ENCODE results near the gene ACAP2. TPM values are rescaled to one million over a fixed set of nuclear protein-coding genes. Genes with fewer than 3 reads are reported as not detected.
"Not testable (repeated sequence)": the region's sequence is repeated elsewhere in the genome, so short reads cannot be mapped to it uniquely, and the experiment has no call there.

The ACAP2 gene
- total RNA-seq, 1 donor, result 143 TPM

DNA sequence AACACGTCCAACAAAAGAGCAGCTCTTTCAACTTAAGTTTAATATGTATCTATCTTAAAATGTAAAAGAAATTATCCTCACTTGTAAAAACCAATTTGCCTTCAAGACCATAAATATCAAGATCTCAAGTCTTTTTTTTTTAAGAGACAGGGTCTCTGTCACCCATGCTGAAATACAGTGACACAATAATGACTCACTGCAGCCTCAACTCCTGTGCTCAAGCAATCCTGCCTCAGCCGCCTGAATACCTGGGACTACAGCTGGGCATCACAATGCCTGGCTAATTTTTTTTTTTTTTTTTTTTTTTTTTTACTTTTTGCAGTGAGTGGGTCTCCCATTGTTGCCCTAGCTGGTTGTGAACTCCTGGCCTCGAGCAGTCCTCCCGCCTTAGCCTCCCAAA is 26.0 kb downstream of the ACAP2 start:
- Histone ChIP-seq H3K4me1 (ENCODE audit: insufficient read depth, low read length) (peaks cover 28% of the 10 kb centered on the region), H3K9me3 (ENCODE audit: low read depth, low read length) (no peaks in the 10 kb centered on the region), H3K4me3 (ENCODE audit: low read length) (no peak overlapping the region), H3K27me3 (ENCODE audit: insufficient read depth, low read length) (no peaks in the 10 kb centered on the region)

GRCh38 chr3:195411836-195412235 is 31.0 kb downstream of the ACAP2 start:
- Histone ChIP-seq H3K4me1 (ENCODE audit: insufficient read depth, low read length) (peaks cover 45% of the 10 kb centered on the region), H3K27me3 (ENCODE audit: insufficient read depth, low read length) (no peaks in the 10 kb centered on the region), H3K9me3 (ENCODE audit: low read depth, low read length) (no peaks in the 10 kb centered on the region), H3K4me3 (ENCODE audit: low read length) (no peak overlapping the region)

- Histone ChIP-seq H3K4me1 (ENCODE audit: insufficient read depth, low read length) (peaks cover 52% of the 10 kb centered on the region), H3K9me3 (ENCODE audit: low read depth, low read length) (no peaks in the 10 kb centered on the region), H3K4me3 (ENCODE audit: low read length) (no peak overlapping the region), H3K27me3 (ENCODE audit: insufficient read depth, low read length) (no peaks in the 10 kb centered on the region)
These were observed 32.3 kb downstream of the ACAP2 start for GRCh38 chr3:195410546-195410945.

- Histone ChIP-seq H3K4me3 (ENCODE audit: low read length) (no peak overlapping the region), H3K27me3 (ENCODE audit: insufficient read depth, low read length) (no peaks in the 10 kb centered on the region), H3K9me3 (ENCODE audit: low read depth, low read length) (no peaks in the 10 kb centered on the region), H3K4me1 (ENCODE audit: insufficient read depth, low read length) (peaks cover 61% of the 10 kb centered on the region)
These were observed 35.0 kb downstream of the ACAP2 start for GRCh38 chr3:195407531-195408409.

DNA sequence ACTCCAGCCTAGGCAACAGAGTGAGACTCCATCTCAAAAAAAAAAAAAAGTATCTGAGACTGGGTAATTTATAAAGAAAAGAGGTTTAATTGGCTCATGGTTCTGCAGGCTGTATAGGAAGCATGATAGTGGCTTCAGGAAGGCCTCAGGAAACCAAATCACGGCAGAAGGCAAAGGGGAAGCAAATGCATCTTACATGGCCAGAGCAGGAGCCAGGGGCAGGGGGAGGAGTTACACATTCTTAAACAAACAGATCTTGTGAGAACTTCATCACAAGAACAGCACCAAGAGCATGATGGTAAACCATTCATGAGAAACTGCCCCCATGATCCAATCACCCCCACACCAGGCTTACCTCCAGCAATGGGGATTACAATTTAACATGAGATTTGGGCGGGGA is 37.2 kb downstream of the ACAP2 start:
- no peak overlapping the region for H3K4me3 ChIP-seq (ENCODE audit: low read length)
- no peaks in the 10 kb centered on the region for H3K27me3 ChIP-seq (ENCODE audit: insufficient read depth, low read length)
- H3K9me3 ChIP-seq (ENCODE audit: low read depth, low read length), result no peaks in the 10 kb centered on the region
- H3K4me1 ChIP-seq (ENCODE audit: insufficient read depth, low read length), result peaks cover 59% of the 10 kb centered on the region

GRCh38 chr3:195403841-195404408 is 38.9 kb downstream of the ACAP2 start:
- no peak overlapping the region for H3K4me3 ChIP-seq (ENCODE audit: low read length)
- H3K9me3 ChIP-seq (ENCODE audit: low read depth, low read length), result no peaks in the 10 kb centered on the region
- H3K4me1 ChIP-seq (ENCODE audit: insufficient read depth, low read length), result peaks cover 45% of the 10 kb centered on the region
- H3K27me3 ChIP-seq (ENCODE audit: insufficient read depth, low read length), result no peaks in the 10 kb centered on the region

DNA sequence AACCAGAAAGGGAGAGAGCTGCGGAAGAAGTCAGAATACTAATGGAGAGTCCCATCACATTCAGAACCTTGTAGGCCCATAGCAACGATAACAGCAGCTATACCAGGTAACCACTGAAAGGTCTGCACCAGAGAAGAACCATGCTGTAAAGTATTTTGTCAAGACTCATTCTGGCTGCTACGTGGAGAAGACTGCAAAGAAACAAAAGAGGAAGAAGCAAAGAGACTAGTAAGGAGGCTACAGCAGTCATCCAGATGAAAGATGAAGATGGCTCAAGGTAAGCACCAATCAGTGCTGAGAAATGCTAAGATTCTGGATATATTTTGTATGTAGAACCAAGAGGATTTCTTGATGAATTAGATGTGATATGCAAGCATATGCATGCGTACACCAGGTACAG is 39.6 kb downstream of the ACAP2 start:
- peaks cover 42% of the 10 kb centered on the region for H3K4me1 ChIP-seq (ENCODE audit: insufficient read depth, low read length)
- H3K9me3 ChIP-seq (ENCODE audit: low read depth, low read length), result no peaks in the 10 kb centered on the region
- H3K4me3 ChIP-seq (ENCODE audit: low read length), result no peak overlapping the region
- H3K27me3 ChIP-seq (ENCODE audit: insufficient read depth, low read length), result no peaks in the 10 kb centered on the region

DNA sequence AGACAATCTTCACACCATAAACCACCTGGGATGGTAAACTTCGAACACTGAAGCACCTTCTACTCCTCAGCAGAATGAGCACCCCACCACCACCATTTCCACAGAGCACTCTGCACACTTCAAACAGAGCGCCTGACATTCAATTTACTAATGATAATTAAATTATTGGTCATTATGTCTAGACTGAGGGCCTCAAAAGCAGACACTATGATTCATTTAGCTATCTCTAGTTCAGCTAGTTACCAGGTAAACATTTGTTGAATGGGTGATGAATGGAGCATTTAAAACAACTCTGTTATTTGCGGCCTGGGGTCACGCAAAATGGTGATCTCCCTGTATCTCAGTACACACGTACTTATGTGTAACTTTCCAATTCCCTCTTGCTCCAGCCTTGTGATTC is 40.9 kb downstream of the ACAP2 start:
- Histone ChIP-seq H3K9me3 (ENCODE audit: low read depth, low read length) (no peaks in the 10 kb centered on the region), H3K4me3 (ENCODE audit: low read length) (no peak overlapping the region), H3K27me3 (ENCODE audit: insufficient read depth, low read length) (no peaks in the 10 kb centered on the region), H3K4me1 (ENCODE audit: insufficient read depth, low read length) (peaks cover 36% of the 10 kb centered on the region)

DNA sequence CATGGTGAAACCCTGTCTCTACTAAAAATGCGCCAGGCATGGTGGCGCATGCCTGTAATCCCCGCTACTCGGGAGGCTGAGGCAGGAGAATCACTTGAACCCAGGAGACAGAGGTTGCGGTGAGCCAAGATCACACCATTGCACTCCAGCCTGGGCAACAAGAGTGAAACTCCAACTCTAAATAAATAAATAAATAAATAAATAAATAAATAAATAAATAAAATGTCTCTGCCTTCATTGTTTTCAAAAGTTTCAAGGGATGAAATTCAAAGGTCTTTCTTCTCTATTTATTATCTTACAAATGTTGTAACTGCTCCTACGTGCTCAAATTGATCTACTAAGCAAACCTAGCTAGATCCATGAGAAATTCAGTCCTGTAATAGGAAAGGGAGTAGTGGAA is 44.4 kb downstream of the ACAP2 start:
- peaks cover 36% of the 10 kb centered on the region for H3K4me1 ChIP-seq (ENCODE audit: insufficient read depth, low read length)
- not testable (repeated sequence) for H3K4me3 ChIP-seq (ENCODE audit: low read length); H3K27me3 ChIP-seq (ENCODE audit: insufficient read depth, low read length); H3K9me3 ChIP-seq (ENCODE audit: low read depth, low read length)

DNA sequence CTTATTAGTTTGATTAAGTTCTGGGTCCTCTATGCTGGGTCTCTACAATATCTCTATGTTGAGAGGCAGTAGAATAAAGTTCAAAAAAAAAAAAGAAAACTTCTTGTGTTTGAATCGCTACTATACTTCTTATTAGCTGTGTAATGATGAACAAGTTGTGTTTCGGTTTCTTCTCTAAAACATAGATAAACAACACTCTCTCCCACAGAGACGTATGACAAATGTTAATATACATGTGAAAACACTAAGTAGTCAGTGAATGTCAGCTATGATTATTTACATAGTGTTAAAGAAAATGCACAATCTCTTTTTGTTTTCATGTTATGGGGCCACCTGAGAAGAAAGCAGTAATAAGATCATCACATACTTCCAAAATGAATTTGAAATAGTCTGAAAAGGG is 45.3 kb downstream of the ACAP2 start:
- Histone ChIP-seq H3K4me3 (ENCODE audit: low read length) (no peak overlapping the region), H3K27me3 (ENCODE audit: insufficient read depth, low read length) (no peaks in the 10 kb centered on the region), H3K4me1 (ENCODE audit: insufficient read depth, low read length) (peaks cover 34% of the 10 kb centered on the region), H3K9me3 (ENCODE audit: low read depth, low read length) (no peaks in the 10 kb centered on the region)

GRCh38 chr3:195395208-195395816 is 47.5 kb downstream of the ACAP2 start:
- Histone ChIP-seq H3K4me3 (ENCODE audit: low read length) (no peak overlapping the region), H3K4me1 (ENCODE audit: insufficient read depth, low read length) (peaks cover 28% of the 10 kb centered on the region), H3K9me3 (ENCODE audit: low read depth, low read length) (no peaks in the 10 kb centered on the region), H3K27me3 (ENCODE audit: insufficient read depth, low read length) (no peaks in the 10 kb centered on the region)

DNA sequence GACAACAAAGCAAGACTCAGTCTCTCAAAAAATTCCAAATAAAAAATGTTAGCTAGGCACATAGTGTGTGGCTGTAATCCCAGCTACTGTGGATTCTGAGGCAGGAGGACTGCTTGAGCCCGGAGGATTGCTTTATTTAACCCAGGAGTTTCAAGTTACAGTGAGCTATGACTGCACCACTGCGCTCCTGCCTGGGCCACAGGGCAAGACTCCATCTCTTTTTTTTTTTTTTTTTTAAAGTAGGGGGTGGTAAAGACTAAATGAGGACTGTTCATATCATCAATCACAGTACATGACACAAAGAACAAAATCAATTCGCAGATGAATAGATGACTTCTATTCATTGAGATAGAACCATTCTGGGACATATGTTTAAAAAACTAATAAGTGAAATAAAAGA is 48.1 kb downstream of the ACAP2 start:
- Histone ChIP-seq H3K4me3 (ENCODE audit: low read length) (no peak overlapping the region), H3K4me1 (ENCODE audit: insufficient read depth, low read length) (peaks cover 28% of the 10 kb centered on the region), H3K27me3 (ENCODE audit: insufficient read depth, low read length) (no peaks in the 10 kb centered on the region), H3K9me3 (ENCODE audit: low read depth, low read length) (no peaks in the 10 kb centered on the region)

- Histone ChIP-seq H3K27me3 (ENCODE audit: insufficient read depth, low read length) (no peaks in the 10 kb centered on the region), H3K9me3 (ENCODE audit: low read depth, low read length) (no peaks in the 10 kb centered on the region), H3K4me3 (ENCODE audit: low read length) (no peak overlapping the region), H3K4me1 (ENCODE audit: insufficient read depth, low read length) (peaks cover 28% of the 10 kb centered on the region)
These were observed 48.8 kb downstream of the ACAP2 start for GRCh38 chr3:195394024-195394423.

DNA sequence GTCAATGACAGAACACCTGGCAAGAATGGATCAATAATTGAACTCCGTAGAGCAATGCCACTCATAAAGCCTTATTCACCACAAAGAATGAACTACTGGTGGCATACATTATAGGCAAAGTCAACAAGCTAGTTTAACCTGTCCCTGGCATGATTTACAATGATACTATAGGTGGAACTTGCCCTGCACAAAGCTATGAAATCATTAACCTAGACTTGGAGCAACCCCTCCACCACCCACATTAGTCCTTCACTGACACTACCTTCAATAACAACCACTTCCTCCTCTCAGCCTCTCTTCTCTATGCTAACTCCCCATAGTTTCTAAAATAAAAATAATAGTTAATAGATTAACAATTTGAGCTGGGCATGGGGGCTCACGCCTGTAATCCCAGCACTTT is 54.4 kb downstream of the ACAP2 start:
- no peaks in the 10 kb centered on the region for H3K9me3 ChIP-seq (ENCODE audit: low read depth, low read length)
- H3K4me3 ChIP-seq (ENCODE audit: low read length), result no peak overlapping the region
- H3K4me1 ChIP-seq (ENCODE audit: insufficient read depth, low read length), result peaks cover 10% of the 10 kb centered on the region
- no peaks in the 10 kb centered on the region for H3K27me3 ChIP-seq (ENCODE audit: insufficient read depth, low read length)

DNA sequence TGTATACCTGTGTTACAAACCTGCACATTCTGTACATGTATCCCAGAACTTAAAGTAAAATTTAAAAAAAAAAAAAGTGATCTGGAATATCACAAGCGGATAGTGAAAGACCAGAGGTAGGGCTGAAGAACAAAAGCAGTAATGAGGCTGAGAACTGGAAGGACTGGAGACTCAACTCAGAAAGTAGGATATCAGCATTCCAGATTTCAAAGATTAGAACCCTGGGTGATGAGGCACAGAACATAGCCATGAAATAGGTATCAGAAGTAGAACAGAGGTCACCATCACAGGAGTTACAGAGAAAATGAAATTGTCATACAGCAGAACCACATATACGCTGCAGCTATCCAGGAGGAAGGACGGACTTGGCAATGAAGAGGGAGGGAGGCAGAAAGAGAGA is 56.1 kb downstream of the ACAP2 start:
- Histone ChIP-seq H3K4me1 (ENCODE audit: insufficient read depth, low read length) (peaks cover 7% of the 10 kb centered on the region), H3K9me3 (ENCODE audit: low read depth, low read length) (no peaks in the 10 kb centered on the region), H3K27me3 (ENCODE audit: insufficient read depth, low read length) (no peaks in the 10 kb centered on the region), H3K4me3 (ENCODE audit: low read length) (no peak overlapping the region)

Measured in mononuclear cell (primary cell).